Breast epithelium (tissue), 3 donors: ENCODE results near the gene RAD9B.

ENCODE experiments used
- POLR2AphosphoS5 ChIP-seq, 3 donors: sonication (generic); formaldehyde crosslinking; IDR thresholded peaks; one replicate each; pipeline ENCODE4 v1.6.1; 2017; ENCODE audit warnings: antibody characterized with exemption in 3 of 3
- TF ChIP-seq, protein P1 (sequence below), 3 donors: fragments of 450-650 bp; IDR thresholded peaks; one replicate each; pipeline ENCODE4 v1.5.1; 2016 to 2017; ENCODE audit warnings: antibody characterized with exemption in 3 of 3, mild to moderate bottlenecking in 3 of 3, moderate library complexity in 3 of 3

DNA sequence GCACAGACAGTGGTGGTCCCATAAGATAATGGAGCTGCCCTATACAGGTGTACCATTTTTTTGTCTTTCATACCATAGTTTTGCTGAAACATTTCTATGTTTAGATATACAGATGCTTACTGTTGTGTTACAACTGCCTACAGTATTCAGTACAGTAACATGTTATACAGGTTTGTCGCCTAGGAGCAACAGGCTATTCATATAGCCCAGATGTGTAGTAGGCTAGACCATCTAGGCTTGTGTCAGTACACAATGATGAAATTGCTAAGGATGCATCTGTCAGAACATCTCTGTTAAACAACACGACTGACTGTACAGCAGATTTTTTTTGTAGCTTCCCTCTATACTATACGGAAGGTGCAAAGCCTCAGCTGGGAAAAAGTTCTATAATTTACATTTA is 30.5 kb downstream of the RAD9B start:
- TF ChIP-seq, protein P1, sequence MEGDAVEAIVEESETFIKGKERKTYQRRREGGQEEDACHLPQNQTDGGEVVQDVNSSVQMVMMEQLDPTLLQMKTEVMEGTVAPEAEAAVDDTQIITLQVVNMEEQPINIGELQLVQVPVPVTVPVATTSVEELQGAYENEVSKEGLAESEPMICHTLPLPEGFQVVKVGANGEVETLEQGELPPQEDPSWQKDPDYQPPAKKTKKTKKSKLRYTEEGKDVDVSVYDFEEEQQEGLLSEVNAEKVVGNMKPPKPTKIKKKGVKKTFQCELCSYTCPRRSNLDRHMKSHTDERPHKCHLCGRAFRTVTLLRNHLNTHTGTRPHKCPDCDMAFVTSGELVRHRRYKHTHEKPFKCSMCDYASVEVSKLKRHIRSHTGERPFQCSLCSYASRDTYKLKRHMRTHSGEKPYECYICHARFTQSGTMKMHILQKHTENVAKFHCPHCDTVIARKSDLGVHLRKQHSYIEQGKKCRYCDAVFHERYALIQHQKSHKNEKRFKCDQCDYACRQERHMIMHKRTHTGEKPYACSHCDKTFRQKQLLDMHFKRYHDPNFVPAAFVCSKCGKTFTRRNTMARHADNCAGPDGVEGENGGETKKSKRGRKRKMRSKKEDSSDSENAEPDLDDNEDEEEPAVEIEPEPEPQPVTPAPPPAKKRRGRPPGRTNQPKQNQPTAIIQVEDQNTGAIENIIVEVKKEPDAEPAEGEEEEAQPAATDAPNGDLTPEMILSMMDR (IDR thresholded peaks at IDR 0.05) = no peak
- TF ChIP-seq POLR2AphosphoS5 (IDR thresholded peaks at IDR 0.05) = no peak
